C4-2B (cell line): ENCODE data around the gene RGMB.

ENCODE experiments used
- ZFX ChIP-seq: fragments of 450-650 bp; IDR thresholded peaks from 2 replicates; pipeline ENCODE4 v1.6.1; 2017
- TF ChIP-seq, protein P1 (sequence below): fragments of 450-650 bp; conservative IDR thresholded peaks from 2 replicates; pipeline ENCODE4 v1.5.1; 2017; ENCODE audit warnings: mild to moderate bottlenecking

DNA sequence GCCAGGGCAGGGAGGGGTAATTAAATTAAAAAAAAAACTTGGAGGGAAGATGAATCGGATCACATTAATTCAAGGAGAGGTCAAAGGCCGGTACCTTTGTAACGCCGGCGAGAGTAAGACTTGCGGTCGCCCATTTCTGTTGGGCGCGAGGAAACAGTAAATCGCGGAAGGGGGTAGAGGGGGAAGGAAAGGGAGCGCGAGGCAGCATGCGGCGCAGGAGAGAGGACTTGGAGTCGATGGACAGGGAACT, 324 bp upstream of the RGMB start:
- TF ChIP-seq, protein P1, sequence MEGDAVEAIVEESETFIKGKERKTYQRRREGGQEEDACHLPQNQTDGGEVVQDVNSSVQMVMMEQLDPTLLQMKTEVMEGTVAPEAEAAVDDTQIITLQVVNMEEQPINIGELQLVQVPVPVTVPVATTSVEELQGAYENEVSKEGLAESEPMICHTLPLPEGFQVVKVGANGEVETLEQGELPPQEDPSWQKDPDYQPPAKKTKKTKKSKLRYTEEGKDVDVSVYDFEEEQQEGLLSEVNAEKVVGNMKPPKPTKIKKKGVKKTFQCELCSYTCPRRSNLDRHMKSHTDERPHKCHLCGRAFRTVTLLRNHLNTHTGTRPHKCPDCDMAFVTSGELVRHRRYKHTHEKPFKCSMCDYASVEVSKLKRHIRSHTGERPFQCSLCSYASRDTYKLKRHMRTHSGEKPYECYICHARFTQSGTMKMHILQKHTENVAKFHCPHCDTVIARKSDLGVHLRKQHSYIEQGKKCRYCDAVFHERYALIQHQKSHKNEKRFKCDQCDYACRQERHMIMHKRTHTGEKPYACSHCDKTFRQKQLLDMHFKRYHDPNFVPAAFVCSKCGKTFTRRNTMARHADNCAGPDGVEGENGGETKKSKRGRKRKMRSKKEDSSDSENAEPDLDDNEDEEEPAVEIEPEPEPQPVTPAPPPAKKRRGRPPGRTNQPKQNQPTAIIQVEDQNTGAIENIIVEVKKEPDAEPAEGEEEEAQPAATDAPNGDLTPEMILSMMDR = no peak
- TF ChIP-seq ZFX = no peak
